Glutamatergic neuron (in vitro differentiated cells): ENCODE measurements around the gene ZNF511. TPM values are rescaled to one million over a fixed set of nuclear protein-coding genes. Genes with fewer than 3 reads are reported as not detected.

Source experiments
- DNase-seq: peaks from one replicate; pipeline ENCODE4 v3.0.0; 2022
- H3K27ac Mint-ChIP-seq: one replicate; pipeline ENCODE4 v1.8.0; 2020; ENCODE audit warnings: mild to moderate bottlenecking, mixed read lengths, inconsistent platforms; ENCODE audit not compliant: unreplicated experiment
- H3K27me3 Mint-ChIP-seq: one replicate; pipeline ENCODE4 v1.8.0; 2020; ENCODE audit warnings: mild to moderate bottlenecking, moderate library complexity, mixed read lengths, inconsistent platforms; ENCODE audit not compliant: unreplicated experiment
- H3K36me3 Mint-ChIP-seq: one replicate; pipeline ENCODE4 v1.8.0; 2020; ENCODE audit warnings: mild to moderate bottlenecking, mixed read lengths, inconsistent platforms; ENCODE audit not compliant: unreplicated experiment
- H3K4me1 Mint-ChIP-seq: one replicate; pipeline ENCODE4 v1.8.0; 2020; ENCODE audit warnings: mild to moderate bottlenecking, low read depth, mixed read lengths, inconsistent platforms; ENCODE audit not compliant: unreplicated experiment
- H3K4me3 Mint-ChIP-seq: one replicate; pipeline ENCODE4 v1.8.0; 2020; ENCODE audit warnings: mild to moderate bottlenecking, mixed read lengths, inconsistent platforms; ENCODE audit not compliant: unreplicated experiment
- H3K9me3 Mint-ChIP-seq: one replicate; pipeline ENCODE4 v1.8.0; 2020; ENCODE audit warnings: mild to moderate bottlenecking, moderate library complexity, mixed read lengths, inconsistent platforms; ENCODE audit not compliant: unreplicated experiment
- total RNA-seq: library from RNA; stranded (reverse); fragmentation: NEBNext Ultra II Directional; extraction: Animal tissue kit (Norgen Biotek cat#: 25700); gene quantifications from one replicate; pipeline ENCODE4 v1.2.1, GENCODE V29; 2021; ENCODE audit not compliant: unreplicated experiment
- TF ChIP-seq, protein P1 (sequence below): fragments of 200-600 bp; sonication (generic); IDR thresholded peaks from one replicate; pipeline ENCODE4 v1.5.0; 2021; ENCODE audit not compliant: partially characterized antibody, unreplicated experiment

The ZNF511 gene
- total RNA-seq, 1 donor from 2014 or later = 24.6 TPM

DNA sequence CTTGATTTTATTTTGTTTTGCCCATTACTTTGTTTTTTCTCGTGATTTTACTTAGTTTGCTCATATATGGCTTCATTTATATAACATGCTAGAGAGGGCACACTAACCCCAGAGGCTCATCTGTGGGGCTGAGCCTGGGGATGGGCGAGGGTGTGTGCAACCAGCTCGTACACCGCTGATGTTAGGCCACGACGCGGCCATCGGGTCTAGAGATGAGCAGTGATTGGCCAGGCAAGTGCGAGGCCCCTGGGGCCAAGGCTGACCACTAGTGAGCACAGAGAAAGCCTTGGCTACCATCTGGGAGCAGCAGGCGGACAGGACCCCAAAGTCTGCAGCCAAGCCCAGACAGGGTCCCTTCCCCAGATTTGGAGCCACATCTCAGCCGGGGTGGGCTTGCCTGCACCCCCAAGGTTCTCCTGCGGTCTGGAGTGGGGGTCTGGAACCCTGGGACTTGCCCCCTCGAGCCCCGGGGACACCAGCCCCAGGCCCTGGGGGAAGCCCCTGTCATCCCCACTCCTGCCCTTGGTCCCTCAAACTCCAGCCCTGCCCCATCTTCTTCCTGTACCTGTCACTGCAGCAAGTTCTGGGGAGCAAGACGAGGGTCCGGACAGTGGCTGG, 45.4 kb downstream of the ZNF511 start:
- Mint-ChIP-seq H3K27ac (no peak overlapping the region), H3K4me1 (no peaks in the 10 kb centered on the region), H3K9me3 (no peaks in the 10 kb centered on the region), H3K4me3 (no peak overlapping the region), H3K36me3 (no peaks in the 10 kb centered on the region), H3K27me3 (peaks cover 2% of the 10 kb centered on the region)
- DNase-seq = no peak
- TF ChIP-seq, protein P1, sequence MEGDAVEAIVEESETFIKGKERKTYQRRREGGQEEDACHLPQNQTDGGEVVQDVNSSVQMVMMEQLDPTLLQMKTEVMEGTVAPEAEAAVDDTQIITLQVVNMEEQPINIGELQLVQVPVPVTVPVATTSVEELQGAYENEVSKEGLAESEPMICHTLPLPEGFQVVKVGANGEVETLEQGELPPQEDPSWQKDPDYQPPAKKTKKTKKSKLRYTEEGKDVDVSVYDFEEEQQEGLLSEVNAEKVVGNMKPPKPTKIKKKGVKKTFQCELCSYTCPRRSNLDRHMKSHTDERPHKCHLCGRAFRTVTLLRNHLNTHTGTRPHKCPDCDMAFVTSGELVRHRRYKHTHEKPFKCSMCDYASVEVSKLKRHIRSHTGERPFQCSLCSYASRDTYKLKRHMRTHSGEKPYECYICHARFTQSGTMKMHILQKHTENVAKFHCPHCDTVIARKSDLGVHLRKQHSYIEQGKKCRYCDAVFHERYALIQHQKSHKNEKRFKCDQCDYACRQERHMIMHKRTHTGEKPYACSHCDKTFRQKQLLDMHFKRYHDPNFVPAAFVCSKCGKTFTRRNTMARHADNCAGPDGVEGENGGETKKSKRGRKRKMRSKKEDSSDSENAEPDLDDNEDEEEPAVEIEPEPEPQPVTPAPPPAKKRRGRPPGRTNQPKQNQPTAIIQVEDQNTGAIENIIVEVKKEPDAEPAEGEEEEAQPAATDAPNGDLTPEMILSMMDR = no peak

DNA sequence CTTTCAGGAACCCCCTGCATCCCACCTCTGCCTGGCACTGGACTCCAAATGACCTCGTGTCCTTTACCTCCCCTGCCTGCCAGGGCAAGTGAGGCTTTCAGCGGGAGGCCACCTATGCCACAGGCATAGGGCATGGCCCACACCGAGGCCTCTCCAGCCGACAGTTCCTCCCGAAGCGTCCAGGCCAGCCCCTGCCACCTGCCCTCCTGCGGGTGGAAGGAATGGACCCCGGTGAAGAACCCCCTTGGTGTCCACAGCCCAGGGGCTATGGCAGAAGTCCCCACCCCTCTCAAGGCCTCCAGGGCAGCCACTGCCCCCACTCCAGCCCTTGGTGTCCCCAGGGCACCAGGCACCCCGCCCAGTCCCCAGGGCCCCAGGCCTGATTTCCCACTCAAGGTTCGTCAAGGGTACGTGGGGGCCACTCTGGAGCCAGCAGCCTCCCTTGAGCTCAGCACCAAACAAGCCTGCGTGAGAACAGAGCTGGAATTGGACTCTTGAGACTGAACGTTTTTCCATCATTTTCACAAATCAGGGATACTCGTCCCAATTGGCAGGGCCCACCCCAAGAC, 46.0 kb downstream of the ZNF511 start:
- Mint-ChIP-seq H3K36me3 (no peaks in the 10 kb centered on the region), H3K27ac (no peak overlapping the region), H3K4me3 (no peak overlapping the region), H3K9me3 (no peaks in the 10 kb centered on the region), H3K4me1 (no peaks in the 10 kb centered on the region), H3K27me3 (no peaks in the 10 kb centered on the region)
- DNase-seq = no peak
- TF ChIP-seq, protein P1 = no peak

DNA sequence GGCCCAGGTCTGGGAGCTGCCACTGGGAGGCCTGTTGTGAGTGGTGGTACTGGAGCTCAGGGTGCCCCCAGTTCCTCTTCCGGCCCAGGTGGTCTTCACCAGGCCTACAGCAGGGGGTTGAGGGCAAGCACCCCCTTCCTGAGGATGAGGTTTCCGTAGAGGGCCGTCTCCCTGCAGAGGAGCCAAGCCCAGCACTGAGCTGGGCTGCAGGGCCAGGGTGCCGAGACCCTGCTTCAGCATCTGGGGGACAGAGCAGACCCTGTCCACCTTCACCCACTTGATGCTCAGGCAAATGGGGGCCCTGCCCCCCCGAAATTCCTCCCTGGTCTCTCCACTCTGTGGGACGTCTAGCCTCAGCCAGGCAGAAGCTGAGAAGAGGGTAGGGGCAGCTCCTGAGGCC, 46.6 kb downstream of the ZNF511 start:
- H3K27me3 Mint-ChIP-seq = no peaks in the 10 kb centered on the region
- peaks cover 2% of the 10 kb centered on the region for H3K9me3 Mint-ChIP-seq
- no peaks in the 10 kb centered on the region for H3K4me1 Mint-ChIP-seq
- no peak overlapping the region for H3K4me3 Mint-ChIP-seq
- no peak for DNase-seq
- H3K36me3 Mint-ChIP-seq = no peaks in the 10 kb centered on the region
- H3K27ac Mint-ChIP-seq = no peak overlapping the region
- TF ChIP-seq, protein P1 = no peak

DNA sequence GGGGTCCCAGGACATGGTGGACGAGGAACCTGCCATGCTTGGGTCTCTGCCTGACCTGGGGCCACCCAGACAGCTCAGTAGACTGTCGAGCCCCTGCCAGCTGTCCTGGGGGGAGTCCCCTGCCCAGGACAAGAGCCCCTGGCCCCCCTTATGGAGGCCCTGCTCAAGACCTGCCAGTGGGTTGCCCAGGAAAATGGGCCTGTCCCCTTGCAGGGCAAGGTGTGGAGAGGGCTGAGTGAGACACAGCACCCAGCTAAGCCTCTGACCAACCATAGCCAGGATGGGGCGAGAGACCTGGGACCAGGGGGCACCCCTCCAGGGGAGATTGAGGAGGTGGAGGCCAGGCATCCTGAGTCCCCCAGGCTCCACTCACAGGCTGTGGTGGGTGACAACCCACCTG, 47.3 kb downstream of the ZNF511 start:
- TF ChIP-seq, protein P1 = no peak
- H3K4me1 Mint-ChIP-seq = no peaks in the 10 kb centered on the region
- H3K4me3 Mint-ChIP-seq = no peak overlapping the region
- H3K36me3 Mint-ChIP-seq = no peaks in the 10 kb centered on the region
- peaks cover 2% of the 10 kb centered on the region for H3K9me3 Mint-ChIP-seq
- no peak for DNase-seq
- H3K27me3 Mint-ChIP-seq = no peaks in the 10 kb centered on the region
- no peak overlapping the region for H3K27ac Mint-ChIP-seq

DNA sequence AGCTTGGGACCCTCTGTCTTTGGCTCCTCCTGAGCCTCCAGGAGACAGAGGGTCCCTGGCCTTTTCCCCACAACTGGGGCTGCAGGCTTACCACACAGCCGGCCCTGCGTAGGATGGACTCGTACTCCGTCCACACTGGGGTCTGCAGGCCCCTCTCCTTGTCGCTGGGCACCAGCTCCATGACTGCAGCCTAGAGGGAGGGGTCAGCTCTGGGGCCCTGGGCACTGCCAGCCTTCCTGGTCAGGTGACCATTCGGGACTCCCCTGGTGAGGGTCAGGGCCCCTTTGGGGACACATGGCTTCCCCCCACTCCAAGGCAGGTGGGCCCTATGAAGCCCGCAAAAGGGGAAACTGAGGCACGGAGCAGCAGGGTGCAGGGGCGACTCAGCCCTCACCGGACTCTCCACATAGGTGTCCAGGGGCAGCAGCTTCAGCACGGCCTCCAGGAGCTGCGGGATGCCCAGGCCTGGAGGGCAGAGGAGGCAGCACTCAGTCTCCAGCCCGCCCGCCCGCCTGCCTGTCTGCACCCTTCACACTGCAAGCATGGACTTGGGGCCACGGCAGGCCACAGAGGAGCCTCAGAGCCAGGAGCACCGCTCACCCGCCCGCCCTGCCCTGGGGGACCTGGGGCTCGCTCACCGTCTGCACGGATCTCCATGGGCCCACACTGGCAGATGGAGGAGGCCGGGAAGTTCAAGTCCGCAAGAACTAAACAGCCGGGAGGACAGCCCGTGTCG, 48.0 kb downstream of the ZNF511 start:
- Mint-ChIP-seq H3K4me1 (no peaks in the 10 kb centered on the region), H3K36me3 (peaks cover 4% of the 10 kb centered on the region), H3K4me3 (peak overlapping the region; percentile 76), H3K27me3 (no peaks in the 10 kb centered on the region), H3K27ac (no peak overlapping the region), H3K9me3 (peaks cover 2% of the 10 kb centered on the region)
- TF ChIP-seq, protein P1 = no peak
- no peak for DNase-seq
